Panc1 (cell line): ENCODE data around the gene XXYLT1.
"Not testable (repeated sequence)": the region's sequence is repeated elsewhere in the genome, so short reads cannot be mapped to it uniquely, and the experiment has no call there.

Experiments used
- CTCF ChIP-seq: fragments of 450-650 bp; IDR thresholded peaks from 2 replicates; pipeline ENCODE4 v1.5.1; 2017; ENCODE audit warnings: mild to moderate bottlenecking
- POLR2AphosphoS5 ChIP-seq: IDR thresholded peaks from 2 replicates; pipeline ENCODE4 v1.6.1; 2012; ENCODE audit warnings: mild to moderate bottlenecking, low read depth, low read length, moderate library complexity
- REST ChIP-seq, 2 experiments: IDR thresholded peaks; 2 replicates each; pipeline ENCODE4 v1.6.1; 2011 to 2012; ENCODE audit warnings: low read depth in 2 of 2, control low read depth in 1 of 2, low read length in 1 of 2, mild to moderate bottlenecking in 1 of 2, moderate library complexity in 1 of 2; ENCODE audit not compliant: insufficient read depth in 1 of 2
- SIN3A ChIP-seq: IDR thresholded peaks from 2 replicates; pipeline ENCODE4 v1.6.1; 2012; ENCODE audit warnings: low read depth, mild to moderate bottlenecking, low read length, moderate library complexity, borderline replicate concordance; ENCODE audit not compliant: insufficient read depth
- TCF7L2 ChIP-seq: IDR thresholded peaks from 2 replicates; pipeline ENCODE4 v1.6.1; 2011; ENCODE audit warnings: mild to moderate bottlenecking, low read depth, low read length, inconsistent platforms

- TF ChIP-seq POLR2AphosphoS5; CTCF; TCF7L2; REST (IDR thresholded peaks at IDR 0.05; ENCODE audit: insufficient read depth in 1 of 2, low read depth in 2 of 2, low read length in 1 of 2); SIN3A: not testable (repeated sequence)
These were observed 182.9 kb downstream of the XXYLT1 start for GRCh38 chr3:195087840-195088601.
